HL-60 (cell line): Measurements from ENCODE around the gene PALLD.

ENCODE experiments used
- CTCF ChIP-seq: IDR thresholded peaks from one replicate; pipeline ENCODE4 v1.5.1; 2011; ENCODE audit warnings: low read length, control low read depth, inconsistent platforms; ENCODE audit not compliant: insufficient read depth
- GABPA ChIP-seq: IDR thresholded peaks from 2 replicates; pipeline ENCODE4 v1.6.1; 2012; ENCODE audit warnings: low read depth
- POLR2AphosphoS5 ChIP-seq: IDR thresholded peaks from 2 replicates; pipeline ENCODE4 v1.6.1; 2012; ENCODE audit warnings: low read depth
- REST ChIP-seq: IDR thresholded peaks from 2 replicates; pipeline ENCODE4 v1.6.1; 2012; ENCODE audit warnings: low read depth; ENCODE audit not compliant: insufficient replicate concordance

GRCh38 chr4:168835880-168836454 is 339.1 kb downstream of the PALLD start:
- TF ChIP-seq CTCF (no peak), GABPA (no peak), REST (no peak), POLR2AphosphoS5 (no peak)
